Neuron (in vitro differentiated cells): ENCODE data around the gene RIPK4.
"Not testable (repeated sequence)": the region's sequence is repeated elsewhere in the genome, so short reads cannot be mapped to it uniquely, and the experiment has no call there.

ENCODE experiments used
- H2AFZ ChIP-seq: one replicate; pipeline ENCODE4 v1.6.1; 2013; ENCODE audit warnings: low read depth, mild to moderate bottlenecking, inconsistent platforms, low read length, moderate library complexity
- H3K27me3 ChIP-seq: one replicate; pipeline ENCODE4 v1.6.1; 2013; ENCODE audit warnings: low read length; ENCODE audit not compliant: insufficient read depth
- H3K36me3 ChIP-seq: one replicate; pipeline ENCODE4 v1.6.1; 2013; ENCODE audit warnings: low read length; ENCODE audit not compliant: insufficient read depth
- H3K4me1 ChIP-seq: one replicate; pipeline ENCODE4 v1.6.1; 2013; ENCODE audit warnings: low read length; ENCODE audit not compliant: insufficient read depth
- H3K4me3 ChIP-seq: 2 replicates; pipeline ENCODE4 v1.5.1; 2013; ENCODE audit warnings: mild to moderate bottlenecking, low read length, moderate library complexity
- H3K9me3 ChIP-seq: one replicate; pipeline ENCODE4 v1.6.1; 2013; ENCODE audit warnings: low read length

The RIPK4 gene

GRCh38 chr21:41715649-41716281, 51.1 kb downstream of the RIPK4 start:
- Histone ChIP-seq H3K27me3 (peaks cover 29% of the 10 kb centered on the region), H3K36me3 (no peaks in the 10 kb centered on the region), H3K4me1 (peaks cover 6% of the 10 kb centered on the region), H3K4me3 (no peak overlapping the region), H3K9me3 (peaks cover 2% of the 10 kb centered on the region), H2AFZ (no peak overlapping the region)

GRCh38 chr21:41714299-41714865, 52.5 kb downstream of the RIPK4 start:
- not testable (repeated sequence) for H2AFZ ChIP-seq, H3K36me3 ChIP-seq, H3K9me3 ChIP-seq, H3K4me3 ChIP-seq, H3K4me1 ChIP-seq
- peaks cover 33% of the 10 kb centered on the region for H3K27me3 ChIP-seq

- Histone ChIP-seq H3K27me3 (peaks cover 33% of the 10 kb centered on the region), H2AFZ (no peak overlapping the region), H3K9me3 (peaks cover 2% of the 10 kb centered on the region), H3K4me1 (peaks cover 6% of the 10 kb centered on the region), H3K4me3 (no peak overlapping the region), H3K36me3 (no peaks in the 10 kb centered on the region)
Observed at GRCh38 chr21:41713495-41714281, 53.2 kb downstream of the RIPK4 start.

- Histone ChIP-seq H3K36me3 (no peaks in the 10 kb centered on the region), H3K9me3 (no peaks in the 10 kb centered on the region), H3K4me1 (peaks cover 6% of the 10 kb centered on the region), H3K27me3 (peaks cover 33% of the 10 kb centered on the region), H2AFZ (no peak overlapping the region), H3K4me3 (no peak overlapping the region)
Observed at GRCh38 chr21:41712730-41713129, 54.1 kb downstream of the RIPK4 start.

GRCh38 chr21:41712201-41712600, 54.7 kb downstream of the RIPK4 start:
- Histone ChIP-seq H3K27me3 (peaks cover 33% of the 10 kb centered on the region), H3K4me3 (no peak overlapping the region), H2AFZ (no peak overlapping the region), H3K9me3 (no peaks in the 10 kb centered on the region), H3K4me1 (peaks cover 6% of the 10 kb centered on the region), H3K36me3 (no peaks in the 10 kb centered on the region)

- no peaks in the 10 kb centered on the region for H3K36me3 ChIP-seq
- H2AFZ ChIP-seq = no peak overlapping the region
- H3K4me1 ChIP-seq = peaks cover 6% of the 10 kb centered on the region
- no peaks in the 10 kb centered on the region for H3K9me3 ChIP-seq
- H3K27me3 ChIP-seq = peaks cover 33% of the 10 kb centered on the region
- H3K4me3 ChIP-seq = no peak overlapping the region
Observed at GRCh38 chr21:41711416-41712007, 55.3 kb downstream of the RIPK4 start.

- no peak overlapping the region for H3K4me3 ChIP-seq
Observed at GRCh38 chr21:41710823-41711160, 56.1 kb downstream of the RIPK4 start.

GRCh38 chr21:41709965-41710822, 56.7 kb downstream of the RIPK4 start:
- H3K4me1 ChIP-seq = peaks cover 4% of the 10 kb centered on the region
- H2AFZ ChIP-seq = no peak overlapping the region
- no peaks in the 10 kb centered on the region for H3K9me3 ChIP-seq
- no peak overlapping the region for H3K4me3 ChIP-seq
- H3K27me3 ChIP-seq = peaks cover 34% of the 10 kb centered on the region
- no peaks in the 10 kb centered on the region for H3K36me3 ChIP-seq

More at GRCh38 chr21:41710823-41711160, 56.1 kb downstream of the RIPK4 start:
- H2AFZ ChIP-seq = no peak overlapping the region
- H3K4me1 ChIP-seq = peaks cover 6% of the 10 kb centered on the region
- H3K27me3 ChIP-seq = peaks cover 33% of the 10 kb centered on the region
- H3K36me3 ChIP-seq = no peaks in the 10 kb centered on the region
- H3K9me3 ChIP-seq = no peaks in the 10 kb centered on the region

- Histone ChIP-seq H2AFZ (no peak overlapping the region), H3K9me3 (no peaks in the 10 kb centered on the region), H3K27me3 (peaks cover 33% of the 10 kb centered on the region), H3K36me3 (no peaks in the 10 kb centered on the region), H3K4me1 (peaks cover 4% of the 10 kb centered on the region), H3K4me3 (no peak overlapping the region)
Observed at GRCh38 chr21:41709166-41709565, 57.7 kb downstream of the RIPK4 start.

GRCh38 chr21:41707960-41708330, 58.9 kb downstream of the RIPK4 start:
- Histone ChIP-seq H3K4me1 (peaks cover 4% of the 10 kb centered on the region), H3K36me3 (no peaks in the 10 kb centered on the region), H3K9me3 (no peaks in the 10 kb centered on the region), H3K27me3 (peaks cover 25% of the 10 kb centered on the region), H3K4me3 (no peak overlapping the region), H2AFZ (no peak overlapping the region)

GRCh38 chr21:41707231-41707959, 59.5 kb downstream of the RIPK4 start:
- Histone ChIP-seq H3K4me1 (peaks cover 4% of the 10 kb centered on the region), H2AFZ (no peak overlapping the region), H3K4me3 (no peak overlapping the region), H3K36me3 (no peaks in the 10 kb centered on the region), H3K27me3 (peaks cover 21% of the 10 kb centered on the region), H3K9me3 (no peaks in the 10 kb centered on the region)

- no peaks in the 10 kb centered on the region for H3K4me1 ChIP-seq
- H2AFZ ChIP-seq = no peak overlapping the region
- H3K36me3 ChIP-seq = no peaks in the 10 kb centered on the region
- H3K27me3 ChIP-seq = peaks cover 14% of the 10 kb centered on the region
- no peak overlapping the region for H3K4me3 ChIP-seq
- H3K9me3 ChIP-seq = no peaks in the 10 kb centered on the region
Observed at GRCh38 chr21:41706678-41707077, 60.2 kb downstream of the RIPK4 start.
